Measurements from ENCODE around the gene OR10G8. TPM values are rescaled to one million over a fixed set of nuclear protein-coding genes. Genes with fewer than 3 reads are reported as not detected.

Gene OR10G8
- total and polyA plus RNA-seq, 2 donors from 2014 or later: not detected

- TF ChIP-seq CTCF (IDR thresholded peaks at IDR 0.05; ENCODE audit: borderline replicate concordance, extremely low read depth, insufficient read depth): no peak
- intact Hi-C loops (cut with DNase I): no loop called here
- Histone ChIP-seq H3K9me3 (ENCODE audit: control insufficient read depth in 2 of 3, insufficient read depth in 1 of 3, low read length in 3 of 3) (no peaks in the 10 kb centered on the region), H3K9ac (ENCODE audit: low read length in 3 of 3) (no peak overlapping the region), H3K4me3 (ENCODE audit: low read length in 3 of 3) (no peak overlapping the region), H3K4me1 (ENCODE audit: control insufficient read depth in 2 of 3, insufficient read depth in 2 of 3, low read depth in 1 of 3, low read length in 3 of 3) (no peaks in the 10 kb centered on the region), H3K36me3 (ENCODE audit: control insufficient read depth in 2 of 3, insufficient read depth in 3 of 3, low read length in 3 of 3) (no peaks in the 10 kb centered on the region), H3K27ac (ENCODE audit: low read depth in 2 of 2, low read length in 2 of 2) (no peak overlapping the region), H3K27me3 (ENCODE audit: control insufficient read depth, insufficient read depth, low read length) (no peaks in the 10 kb centered on the region)
- FAIRE-seq: no peak
- no peak for DNase-seq
Observed at GRCh38 chr11:124052966-124053365, 26.4 kb downstream of the OR10G8 start.

- intact Hi-C loops (cut with DNase I): no loop called here
- Histone ChIP-seq H3K4me1 (ENCODE audit: control insufficient read depth in 2 of 3, insufficient read depth in 2 of 3, low read depth in 1 of 3, low read length in 3 of 3) (peaks cover 0 to 4% (median 0%) of the 10 kb centered on the region in 3 donors), H3K4me3 (ENCODE audit: low read length in 3 of 3) (no peak overlapping the region), H3K36me3 (ENCODE audit: control insufficient read depth in 2 of 3, insufficient read depth in 3 of 3, low read length in 3 of 3) (no peaks in the 10 kb centered on the region), H3K27ac (ENCODE audit: low read depth in 2 of 2, low read length in 2 of 2) (no peak overlapping the region), H3K27me3 (ENCODE audit: control insufficient read depth, insufficient read depth, low read length) (peaks cover 2% of the 10 kb centered on the region), H3K9ac (ENCODE audit: low read length in 3 of 3) (no peak overlapping the region), H3K9me3 (ENCODE audit: control insufficient read depth in 2 of 3, insufficient read depth in 1 of 3, low read length in 3 of 3) (no peaks in the 10 kb centered on the region)
- FAIRE-seq: no peak
- DNase-seq: no peak
- TF ChIP-seq CTCF (IDR thresholded peaks at IDR 0.05; ENCODE audit: borderline replicate concordance, extremely low read depth, insufficient read depth): no peak
Observed at GRCh38 chr11:124068601-124069110, 42.1 kb downstream of the OR10G8 start.

- intact Hi-C loops (cut with DNase I): no loop called here
- Histone ChIP-seq H3K27ac (ENCODE audit: low read depth in 2 of 2, low read length in 2 of 2) (no peak overlapping the region), H3K9ac (ENCODE audit: low read length in 3 of 3) (no peak overlapping the region), H3K4me1 (ENCODE audit: control insufficient read depth in 2 of 3, insufficient read depth in 2 of 3, low read depth in 1 of 3, low read length in 3 of 3) (peaks cover 0 to 4% (median 0%) of the 10 kb centered on the region in 3 donors), H3K27me3 (ENCODE audit: control insufficient read depth, insufficient read depth, low read length) (peaks cover 2% of the 10 kb centered on the region), H3K36me3 (ENCODE audit: control insufficient read depth in 2 of 3, insufficient read depth in 3 of 3, low read length in 3 of 3) (no peaks in the 10 kb centered on the region), H3K9me3 (ENCODE audit: control insufficient read depth in 2 of 3, insufficient read depth in 1 of 3, low read length in 3 of 3) (no peaks in the 10 kb centered on the region), H3K4me3 (ENCODE audit: low read length in 3 of 3) (peak overlapping the region in 2 of 3 donors; percentile 27 to 29)
- peak; percentile 23 for TF ChIP-seq CTCF (IDR thresholded peaks at IDR 0.05; ENCODE audit: borderline replicate concordance, extremely low read depth, insufficient read depth)
- DNase-seq (peak; percentile 51 to 67 (median 64)), FAIRE-seq (no peak)
Observed at GRCh38 chr11:124069429-124070401, 43.1 kb downstream of the OR10G8 start.

All from kidney (tissue), 14 donors.